HPDE6-E6E7 (cell line): ENCODE measurements around the gene TEX36.
A peak's percentile ranks its signal among the peaks of the same experiment; 100 is the strongest.
"Not testable (repeated sequence)": the region's sequence is repeated elsewhere in the genome, so short reads cannot be mapped to it uniquely, and the experiment has no call there.

Experiments used
- DNase-seq: peaks from one replicate; pipeline ENCODE4 v3.0.0; 2011; ENCODE audit warnings: missing footprints; ENCODE audit errors: extremely low spot score

TEX36 gene

DNA sequence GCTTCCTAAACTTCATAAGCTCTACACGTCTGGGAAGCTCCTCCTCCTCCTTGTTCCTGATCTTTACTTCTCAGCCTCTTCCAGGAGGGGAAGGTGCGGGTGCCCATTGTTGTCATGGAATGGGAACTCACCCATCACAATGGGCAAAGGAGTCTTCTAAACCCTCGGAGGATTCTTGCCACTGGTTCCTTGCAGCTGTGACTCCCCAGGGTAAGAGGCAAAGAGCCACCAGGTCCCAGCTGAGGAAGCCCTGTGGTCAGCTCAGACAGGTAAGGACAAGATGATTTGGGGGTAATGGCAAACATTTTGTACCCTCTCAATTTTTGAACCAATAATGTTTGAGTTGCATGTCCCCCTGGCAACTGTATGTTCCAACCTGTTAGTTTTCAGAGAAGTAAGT, at the start of gene TEX36:
Gene TEX36, minus strand, starts transcription at position 101 of the 400 bp plus-strand sequence. CDS start 174 bp downstream, outside the sequence.
- DNase-seq: no peak

DNA sequence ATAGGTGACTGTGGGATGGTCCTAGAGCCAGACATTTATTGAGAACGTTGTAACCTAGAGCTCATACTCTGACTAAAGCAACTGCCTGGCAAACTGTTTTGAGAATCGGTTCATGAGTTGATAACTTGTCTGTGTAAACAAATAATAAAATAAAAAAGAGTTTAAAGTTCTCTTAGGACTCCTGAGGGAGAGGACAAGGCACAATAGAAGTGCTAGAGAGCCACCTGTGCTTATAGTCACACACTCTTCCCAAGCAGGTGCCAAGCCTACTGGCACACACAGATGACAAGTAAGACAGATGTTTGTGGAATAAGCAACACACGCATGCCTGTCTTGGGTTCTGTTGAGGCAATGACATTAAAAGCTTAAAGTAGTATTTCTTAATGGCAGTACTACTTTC, 44.5 kb upstream of the TEX36 start:
- DNase-seq: no peak

- no peak for DNase-seq
These were observed 44.0 kb upstream of the TEX36 start for GRCh38 chr10:125726914-125727313.

DNA sequence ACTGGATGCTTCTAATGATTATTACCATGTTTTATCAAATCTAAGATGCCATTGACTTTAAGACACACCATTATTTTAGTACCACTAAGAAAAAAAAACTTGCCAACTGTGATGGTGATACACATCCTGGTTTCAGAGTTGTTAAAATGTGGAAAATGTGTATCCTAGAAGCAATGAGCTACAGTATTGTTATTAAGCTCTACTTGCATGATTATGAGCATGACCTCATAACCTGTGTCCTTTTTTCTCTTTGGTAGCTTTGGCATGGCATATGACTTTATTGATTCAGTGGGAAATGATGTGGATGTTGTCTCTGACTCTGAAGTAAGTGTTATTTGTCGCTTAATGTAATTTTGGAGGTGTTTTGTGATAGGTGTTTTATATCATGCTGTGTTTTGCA, 39.8 kb upstream of the TEX36 start:
- no peak for DNase-seq

GRCh38 chr10:125721035-125721434, 38.1 kb upstream of the TEX36 start:
- no peak for DNase-seq

- no peak for DNase-seq
These were observed 37.0 kb upstream of the TEX36 start for GRCh38 chr10:125720002-125720382.

GRCh38 chr10:125719173-125720001, 36.4 kb upstream of the TEX36 start, which contains the start of gene EDRF1:
Gene EDRF1, plus strand, starts transcription at chr10:125719709. Its CDS starts 99 bp downstream, at chr10:125719808.
- DNase-seq: peak; percentile 94

DNA sequence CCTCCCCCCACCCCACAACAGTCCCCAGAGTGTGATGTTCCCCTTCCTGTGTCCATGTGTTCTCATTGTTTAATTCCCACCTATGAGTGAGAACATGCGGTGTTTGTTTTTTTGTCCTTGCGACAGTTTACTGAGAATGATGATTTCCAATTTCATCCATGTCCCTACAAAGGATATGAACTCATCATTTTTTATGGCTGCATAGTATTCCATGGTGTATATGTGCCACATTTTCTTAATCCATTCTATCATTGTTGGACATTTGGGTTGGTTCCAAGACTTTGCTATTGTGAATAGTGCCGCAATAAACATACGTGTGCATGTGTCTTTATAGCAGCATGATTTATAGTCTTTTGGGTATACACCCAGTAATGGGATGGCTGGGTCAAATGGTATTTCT, 31.8 kb upstream of the TEX36 start:
- DNase-seq: not testable (repeated sequence)

GRCh38 chr10:125711110-125711750, 28.3 kb upstream of the TEX36 start:
- DNase-seq: no peak

DNA sequence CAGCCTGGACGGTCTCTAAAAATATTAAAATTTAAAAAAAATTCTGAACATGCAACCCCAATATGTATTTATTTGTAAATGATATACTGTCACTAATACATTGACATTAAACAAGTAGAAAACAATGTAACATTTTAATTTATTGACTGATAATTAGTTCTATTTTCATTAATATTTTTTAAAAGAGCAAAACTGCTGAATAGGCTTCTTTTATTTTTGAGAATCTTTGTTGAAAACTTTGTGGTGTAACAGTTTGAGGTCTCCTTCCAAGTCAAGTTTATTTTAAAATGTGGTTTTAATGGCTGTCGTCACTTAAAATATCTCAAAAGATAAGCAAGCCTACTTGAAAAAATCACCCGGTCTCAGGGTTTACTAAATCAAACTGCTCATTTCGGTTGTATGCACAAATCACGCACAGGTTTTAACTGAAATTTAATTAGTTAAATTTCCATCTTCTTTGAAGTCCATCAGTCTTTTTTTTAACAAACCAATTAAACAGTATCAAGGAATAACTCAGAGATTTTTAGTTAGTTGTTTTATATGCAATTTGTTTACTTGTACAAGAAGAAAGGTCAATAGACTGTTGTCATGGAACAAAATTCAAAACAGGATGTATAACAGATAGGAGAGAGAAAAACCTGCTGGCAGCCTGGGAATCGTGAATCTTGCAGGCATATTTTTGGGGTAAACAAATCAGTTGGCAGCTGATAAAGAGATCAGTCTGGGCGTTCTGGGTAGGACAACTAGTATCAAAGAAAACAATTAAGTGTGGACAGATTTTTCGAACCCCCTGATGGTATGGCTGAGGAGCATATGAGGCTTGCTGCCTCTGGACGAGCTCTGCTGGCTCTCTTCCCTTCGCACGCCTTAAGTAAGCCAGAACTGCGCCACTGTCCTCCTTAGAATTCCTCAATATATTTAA, 26.9 kb upstream of the TEX36 start:
- no peak for DNase-seq

DNA sequence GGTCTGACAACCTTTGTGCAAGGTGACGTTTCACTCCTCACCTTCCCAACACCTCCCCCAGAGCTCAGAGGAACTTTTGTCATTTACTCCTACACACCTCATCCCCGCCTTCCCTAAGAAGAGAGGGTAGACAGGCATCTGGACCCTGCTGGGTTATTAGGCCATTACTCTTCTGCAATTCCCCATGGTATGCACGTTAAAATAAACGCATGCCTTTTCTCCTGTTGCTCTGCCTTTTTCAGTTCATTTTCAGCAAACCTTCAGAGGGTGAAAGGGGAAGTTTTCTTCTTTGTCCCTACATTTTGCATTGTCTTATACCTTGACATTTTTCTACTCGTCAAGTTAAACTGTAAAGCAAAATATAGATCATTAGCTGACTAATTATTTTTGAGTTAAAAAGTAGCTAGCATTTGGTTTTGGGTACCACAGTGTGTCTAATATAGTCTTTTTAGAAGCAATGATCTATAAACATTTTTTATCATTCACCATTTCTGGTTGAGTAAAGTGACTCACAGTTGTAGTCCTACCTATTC, 26.1 kb upstream of the TEX36 start:
- DNase-seq: no peak

- no peak for DNase-seq
These were observed 24.8 kb upstream of the TEX36 start for GRCh38 chr10:125707541-125708468.

GRCh38 chr10:125700355-125700911, 17.5 kb upstream of the TEX36 start:
- no peak for DNase-seq

DNA sequence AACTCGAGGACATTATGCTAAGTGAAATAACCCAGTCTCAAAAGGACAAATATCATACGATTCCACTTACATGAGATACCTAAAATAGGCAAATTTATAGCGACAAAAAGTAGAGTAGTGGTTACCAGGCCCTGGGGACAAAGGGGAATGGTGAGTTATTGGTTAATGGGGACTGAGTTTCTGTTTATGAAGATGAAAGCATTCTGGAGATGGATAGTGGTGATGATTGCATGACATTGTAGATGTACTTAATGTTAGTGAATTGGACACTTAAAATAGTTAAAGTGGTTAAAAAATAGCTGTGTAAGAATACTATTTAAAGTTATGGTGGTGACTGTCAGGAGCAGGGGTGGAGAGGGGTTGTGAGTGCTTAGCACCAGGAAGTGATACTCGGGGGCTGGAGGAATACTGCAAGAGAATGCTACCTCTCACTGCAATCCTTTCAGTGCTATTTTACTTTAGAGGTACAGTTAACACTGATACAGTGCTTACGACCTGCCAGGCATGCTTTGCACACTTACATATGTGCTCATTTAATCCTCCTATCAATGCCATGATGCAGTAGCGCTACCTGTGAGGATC, 16.7 kb upstream of the TEX36 start:
- DNase-seq: no peak

DNA sequence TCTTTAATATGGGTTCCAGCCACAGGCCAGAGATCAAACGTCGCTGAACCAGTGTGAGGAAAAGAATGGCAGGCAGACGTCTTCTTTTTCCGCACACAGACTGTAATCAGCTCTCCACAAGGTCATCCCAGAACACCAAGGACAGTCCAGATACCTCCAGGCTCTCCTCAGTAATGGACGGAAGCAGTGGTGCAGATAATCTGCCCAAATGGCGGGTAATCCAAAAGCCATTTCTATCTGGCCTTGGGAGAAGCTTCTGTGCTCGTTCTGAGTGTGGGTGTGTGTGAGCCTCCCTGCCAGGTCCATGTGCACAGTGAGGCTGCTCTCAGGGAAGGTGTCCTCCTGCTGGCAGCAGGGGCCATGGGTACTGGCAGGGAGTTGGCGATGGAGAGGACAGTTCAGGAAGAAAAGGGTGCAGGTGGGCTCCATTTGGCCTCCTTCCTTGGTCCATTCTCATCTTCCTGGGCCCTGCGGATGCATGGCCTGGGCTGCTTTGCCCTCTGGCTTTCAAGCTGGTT, 15.6 kb upstream of the TEX36 start:
- no peak for DNase-seq

DNA sequence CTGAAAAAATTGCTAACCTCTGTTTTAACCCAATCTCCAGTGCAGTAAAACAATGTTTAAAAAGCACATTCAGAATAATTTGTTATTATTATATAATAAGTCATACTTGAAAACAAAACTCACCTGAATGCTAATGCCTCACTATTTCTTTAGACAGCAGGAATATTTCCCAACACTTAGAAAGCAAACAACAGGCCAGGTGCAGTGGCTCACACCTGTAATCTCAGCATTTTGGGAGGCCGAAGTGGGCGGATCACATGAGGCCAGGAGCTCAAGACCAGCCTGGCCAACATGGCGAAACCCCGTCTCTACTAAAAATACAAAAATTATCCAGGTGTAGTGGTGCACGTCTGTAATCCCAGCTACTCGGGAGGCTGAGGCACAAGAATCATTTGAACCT, 13.9 kb upstream of the TEX36 start:
- DNase-seq: not testable (repeated sequence)

GRCh38 chr10:125694883-125695282, 11.9 kb upstream of the TEX36 start:
- DNase-seq: no peak

DNA sequence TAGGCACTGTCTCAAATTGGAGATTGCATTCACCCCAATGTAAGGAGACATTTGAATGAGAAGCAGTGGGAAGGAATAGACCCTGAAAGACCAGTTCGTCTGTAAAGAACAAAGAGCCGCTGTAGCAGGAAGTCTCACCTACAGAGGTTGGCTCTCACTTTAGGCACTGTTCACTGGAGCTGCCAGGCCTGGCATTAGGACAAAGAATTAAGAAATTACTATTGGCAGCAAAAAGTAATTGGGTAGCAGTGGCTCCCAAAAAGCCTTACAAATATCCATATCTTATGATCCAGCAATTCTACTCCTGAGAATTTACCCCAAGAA, 10.5 kb upstream of the TEX36 start:
- DNase-seq: no peak

DNA sequence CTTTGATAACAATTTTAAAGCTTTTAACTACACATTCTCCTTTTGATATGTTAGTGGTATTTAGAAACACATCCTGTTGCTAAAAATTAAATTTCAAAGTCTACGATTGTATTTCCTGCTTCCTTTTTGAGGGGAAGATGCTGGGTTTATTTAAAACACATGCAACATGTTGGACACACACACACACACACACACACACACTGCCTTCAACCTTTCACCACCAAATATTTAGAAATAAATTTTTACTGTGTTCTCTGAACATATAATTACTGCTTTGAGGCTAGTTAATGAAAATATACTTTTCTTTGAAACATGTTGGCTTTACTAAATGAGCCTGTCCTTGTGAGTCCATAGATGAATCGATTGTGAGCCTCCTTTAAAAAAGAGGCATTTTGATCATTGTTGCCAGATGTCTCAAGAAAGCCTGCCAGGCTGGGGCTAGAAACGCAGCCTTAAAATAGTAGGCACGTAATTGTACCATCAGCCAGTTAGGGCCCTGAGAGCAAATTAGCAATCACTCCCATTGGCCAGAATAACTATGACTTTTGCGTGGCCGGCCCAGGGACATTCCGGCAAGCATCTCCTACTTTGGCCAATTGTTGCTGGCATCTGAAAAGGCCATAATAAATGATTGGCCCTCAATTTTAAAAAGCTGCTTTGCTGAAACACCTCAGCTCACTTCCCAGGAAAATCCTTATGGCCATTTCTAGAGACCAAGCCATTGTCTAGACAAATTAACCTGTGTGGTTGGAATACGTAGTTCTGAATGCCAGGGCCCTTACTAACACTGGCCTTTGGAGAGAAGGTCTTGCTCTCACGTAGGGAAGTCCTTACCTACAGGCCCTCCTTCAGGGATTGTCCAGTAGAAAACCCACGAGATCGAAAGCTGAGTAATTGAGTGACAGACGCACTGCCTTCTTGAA, 9.9 kb upstream of the TEX36 start:
- no peak for DNase-seq
